ENCODE results near the gene MTIF2. TPM values are rescaled to one million over a fixed set of nuclear protein-coding genes. Genes with fewer than 3 reads are reported as not detected.
"Not testable (repeated sequence)": the region's sequence is repeated elsewhere in the genome, so short reads cannot be mapped to it uniquely, and the experiment has no call there.

Gene MTIF2
- total and polyA plus RNA-seq, 2 experiments from 2014 or later = 17.4 to 30.2 TPM

DNA sequence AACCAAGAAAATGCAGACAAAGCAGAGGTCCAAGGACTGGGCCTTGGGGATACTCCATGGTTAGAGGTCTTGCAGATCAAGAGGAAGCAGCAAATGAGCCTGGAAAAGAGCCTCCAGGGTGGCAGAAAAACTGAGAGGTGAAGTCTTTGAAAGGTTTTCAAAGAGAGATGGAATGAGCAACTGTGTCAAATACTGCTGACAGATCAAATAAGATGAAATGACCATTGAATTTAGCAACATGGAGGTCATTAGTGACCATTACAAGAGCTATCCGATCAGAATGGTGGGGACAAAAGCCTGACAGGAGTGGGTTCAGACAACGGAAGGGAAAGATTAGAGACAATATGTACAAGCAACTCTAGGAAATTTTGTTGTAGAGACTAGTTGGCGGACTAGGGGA is 38.5 kb downstream of the MTIF2 start:
- Histone ChIP-seq H4K20me1 (ENCODE audit: insufficient read depth, poor library complexity, severe bottlenecking) (peaks cover 13% of the 10 kb centered on the region), H2AFZ (no peak overlapping the region), H3K27ac (peak overlapping the region; percentile 97), H3K4me3 (no peak overlapping the region), H3K4me2 (peak overlapping the region; percentile 86), H3K79me2 (peaks cover 73% of the 10 kb centered on the region), H3K36me3 (replicated peaks; ENCODE audit: insufficient read depth, low read depth) (no peaks in the 10 kb centered on the region), H3K27me3 (no peaks in the 10 kb centered on the region), H3K4me1 (ENCODE audit: insufficient read depth) (peaks cover 14% of the 10 kb centered on the region), H3K9me3 (ENCODE audit: low read depth) (no peaks in the 10 kb centered on the region), H3K9me2 (replicated peaks; ENCODE audit: insufficient read depth) (no peaks in the 10 kb centered on the region)
- DNase-seq (ENCODE audit: low spot score) = no peak
- TF ChIP-seq EZH2 (IDR thresholded peaks at IDR 0.05; ENCODE audit: borderline replicate concordance) (no peak), EZH2phosphoT487 (IDR thresholded peaks at IDR 0.05; ENCODE audit: low read depth, severe bottlenecking, unreplicated experiment) (no peak)
- WGBS (ENCODE audit: low lambda C conversion rate, missing lambda C conversion rate) = 97% methylated on average over 3 of the region's 3 CpGs

GRCh38 chr2:55229221-55229620 is 39.8 kb downstream of the MTIF2 start:
- WGBS (ENCODE audit: low lambda C conversion rate, missing lambda C conversion rate) = 93% methylated on average over 2 of the region's 2 CpGs
- peaks cover 63% of the 10 kb centered on the region for H3K79me2 ChIP-seq
- TF ChIP-seq EZH2 (IDR thresholded peaks at IDR 0.05; ENCODE audit: borderline replicate concordance) (no peak), CTCF (IDR thresholded peaks at IDR 0.05; ENCODE audit: poor library complexity) (no peak), EZH2phosphoT487 (IDR thresholded peaks at IDR 0.05; ENCODE audit: low read depth, severe bottlenecking, unreplicated experiment) (no peak)
- no peaks in the 10 kb centered on the region for H3K9me3 ChIP-seq (ENCODE audit: low read depth)
- H4K20me1 ChIP-seq (ENCODE audit: insufficient read depth, poor library complexity, severe bottlenecking) = peaks cover 8% of the 10 kb centered on the region
- H3K9me2 ChIP-seq (replicated peaks; ENCODE audit: insufficient read depth) = no peaks in the 10 kb centered on the region
- H3K4me2 ChIP-seq = no peak overlapping the region
- peak overlapping the region; percentile 49 for H3K27ac ChIP-seq
- no peak for DNase-seq (ENCODE audit: low spot score)
- peaks cover 8% of the 10 kb centered on the region for H3K4me1 ChIP-seq (ENCODE audit: insufficient read depth)
- no peak overlapping the region for H2AFZ ChIP-seq
- no peaks in the 10 kb centered on the region for H3K36me3 ChIP-seq (replicated peaks; ENCODE audit: insufficient read depth, low read depth)
- no peaks in the 10 kb centered on the region for H3K27me3 ChIP-seq
- H3K4me3 ChIP-seq = no peak overlapping the region

DNA sequence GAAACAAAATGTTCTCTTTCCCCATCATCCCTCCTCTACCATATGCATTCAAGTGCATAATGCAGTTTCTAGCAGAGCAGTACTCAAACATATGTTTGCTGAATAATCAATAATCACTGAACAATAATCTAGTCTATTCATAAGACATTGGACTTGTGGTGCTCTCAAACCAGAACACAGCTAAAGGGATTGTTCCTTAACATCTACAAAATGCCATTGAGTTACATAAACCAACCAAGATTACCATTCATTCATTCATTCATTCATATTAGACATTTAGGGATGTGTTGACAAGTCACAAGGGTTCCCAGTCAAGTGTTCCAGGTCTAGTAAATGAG is 40.8 kb downstream of the MTIF2 start:
- no peak overlapping the region for H3K4me3 ChIP-seq
- peak overlapping the region; percentile 9 for H3K27ac ChIP-seq
- no peaks in the 10 kb centered on the region for H3K4me1 ChIP-seq (ENCODE audit: insufficient read depth)
- no peaks in the 10 kb centered on the region for H3K9me3 ChIP-seq (ENCODE audit: low read depth)
- no peak for DNase-seq (ENCODE audit: low spot score)
- no peaks in the 10 kb centered on the region for H3K9me2 ChIP-seq (replicated peaks; ENCODE audit: insufficient read depth)
- TF ChIP-seq EZH2 (IDR thresholded peaks at IDR 0.05; ENCODE audit: borderline replicate concordance) = no peak
- H3K79me2 ChIP-seq = peaks cover 53% of the 10 kb centered on the region
- no peaks in the 10 kb centered on the region for H3K27me3 ChIP-seq
- no peak overlapping the region for H2AFZ ChIP-seq
- H3K4me2 ChIP-seq = no peak overlapping the region
- H3K36me3 ChIP-seq (replicated peaks; ENCODE audit: insufficient read depth, low read depth) = no peaks in the 10 kb centered on the region
- H4K20me1 ChIP-seq (ENCODE audit: insufficient read depth, poor library complexity, severe bottlenecking) = peaks cover under 1% of the 10 kb centered on the region

DNA sequence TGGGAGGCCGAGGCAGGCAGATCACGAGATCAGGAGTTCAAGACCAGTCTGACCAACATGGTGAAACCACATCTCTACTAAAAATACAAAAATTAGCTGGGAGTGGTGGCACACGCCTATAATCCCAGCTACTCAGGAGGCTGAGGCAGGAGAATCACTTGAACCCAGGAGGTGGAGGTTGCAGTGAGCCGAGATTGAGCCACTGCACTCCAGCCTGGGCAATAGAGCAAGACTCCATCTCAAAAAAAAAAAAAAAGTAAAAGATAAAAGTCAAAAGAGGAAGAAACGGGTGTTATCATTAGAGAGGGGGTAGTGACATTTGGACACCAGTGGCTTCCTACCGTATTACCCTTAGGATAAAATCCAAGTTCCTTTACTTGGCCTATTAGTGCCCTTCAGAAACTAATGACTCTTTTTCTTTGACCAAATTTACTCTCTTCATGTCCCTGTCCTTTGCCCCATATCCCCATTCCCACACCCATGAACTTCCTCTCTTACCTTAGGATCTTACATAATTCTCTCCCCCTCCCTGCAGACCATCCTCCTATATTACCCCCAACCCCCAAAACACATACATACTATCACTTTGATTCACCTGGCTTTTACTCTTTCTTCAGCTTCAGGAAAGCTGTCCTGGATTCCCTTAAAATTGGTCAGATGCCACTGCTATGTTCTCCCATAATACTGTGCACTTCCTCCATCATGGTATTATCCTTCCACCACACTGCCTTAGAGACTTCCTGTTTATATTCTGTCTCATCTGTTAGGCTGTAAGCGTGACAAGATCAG is 41.4 kb downstream of the MTIF2 start:
- not testable (repeated sequence) for H3K9me3 ChIP-seq (ENCODE audit: low read depth); H3K4me3 ChIP-seq; H4K20me1 ChIP-seq (ENCODE audit: insufficient read depth, poor library complexity, severe bottlenecking); DNase-seq (ENCODE audit: low spot score); H3K36me3 ChIP-seq (replicated peaks; ENCODE audit: insufficient read depth, low read depth); H3K4me1 ChIP-seq (ENCODE audit: insufficient read depth); H3K27me3 ChIP-seq; H3K4me2 ChIP-seq; H2AFZ ChIP-seq; H3K9me2 ChIP-seq (replicated peaks; ENCODE audit: insufficient read depth)
- H3K79me2 ChIP-seq = peaks cover 47% of the 10 kb centered on the region
- H3K27ac ChIP-seq = peak overlapping the region; percentile 9
- WGBS (ENCODE audit: low lambda C conversion rate, missing lambda C conversion rate) = 91% methylated on average over 7 of the region's 7 CpGs

DNA sequence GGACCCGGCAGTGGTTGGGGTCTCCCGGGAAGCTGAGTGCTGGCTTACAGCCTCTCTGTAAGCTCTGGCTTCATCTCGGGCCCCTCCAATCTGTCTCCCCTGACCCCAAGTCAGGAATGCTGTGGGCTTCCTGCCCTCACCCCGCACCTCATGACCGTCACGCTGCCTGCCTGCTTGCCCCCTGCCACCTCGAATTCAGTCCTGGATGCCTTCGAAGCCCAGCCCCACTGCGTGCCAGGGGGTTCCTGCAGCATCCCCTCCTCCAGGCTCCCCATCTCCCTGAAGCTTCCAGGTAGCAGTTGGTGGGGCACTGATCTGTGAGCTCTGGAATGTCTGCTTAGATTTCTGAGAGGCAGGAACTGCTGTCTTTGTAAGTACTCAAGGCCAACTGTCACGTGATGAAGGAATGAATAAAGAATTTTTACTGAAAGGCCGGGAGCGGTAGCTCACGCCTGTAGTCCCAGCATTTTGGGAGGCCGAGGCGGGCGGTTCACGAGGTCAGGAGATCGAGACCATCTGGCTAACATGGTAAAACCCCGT is 43.5 kb downstream of the MTIF2 start:
- H3K27ac ChIP-seq = no peak overlapping the region
- no peak overlapping the region for H3K4me3 ChIP-seq
- 88% methylated on average over 19 of the region's 19 CpGs for WGBS (ENCODE audit: low lambda C conversion rate, missing lambda C conversion rate)
- no peaks in the 10 kb centered on the region for H3K27me3 ChIP-seq
- no peaks in the 10 kb centered on the region for H3K9me2 ChIP-seq (replicated peaks; ENCODE audit: insufficient read depth)
- no peaks in the 10 kb centered on the region for H3K36me3 ChIP-seq (replicated peaks; ENCODE audit: insufficient read depth, low read depth)
- no peak for TF ChIP-seq EZH2phosphoT487 (IDR thresholded peaks at IDR 0.05; ENCODE audit: low read depth, severe bottlenecking, unreplicated experiment)
- TF ChIP-seq CTCF (IDR thresholded peaks at IDR 0.05; ENCODE audit: poor library complexity) = no peak
- TF ChIP-seq EZH2 (IDR thresholded peaks at IDR 0.05; ENCODE audit: borderline replicate concordance) = no peak
- no peak for DNase-seq (ENCODE audit: low spot score)
- no peak overlapping the region for H3K4me2 ChIP-seq
- H3K79me2 ChIP-seq = peaks cover 53% of the 10 kb centered on the region
- no peaks in the 10 kb centered on the region for H3K9me3 ChIP-seq (ENCODE audit: low read depth)
- H3K4me1 ChIP-seq (ENCODE audit: insufficient read depth) = peaks cover 6% of the 10 kb centered on the region
- no peak overlapping the region for H2AFZ ChIP-seq
- H4K20me1 ChIP-seq (ENCODE audit: insufficient read depth, poor library complexity, severe bottlenecking) = no peaks in the 10 kb centered on the region
